NCI-H2107 (cell line): ENCODE data around the gene GUCD1.

Source experiments
- DNase-seq: peaks from one replicate; lab custom pipeline; 2025; lab: John Stamatoyannopoulos, UW

GUCD1 gene

DNA sequence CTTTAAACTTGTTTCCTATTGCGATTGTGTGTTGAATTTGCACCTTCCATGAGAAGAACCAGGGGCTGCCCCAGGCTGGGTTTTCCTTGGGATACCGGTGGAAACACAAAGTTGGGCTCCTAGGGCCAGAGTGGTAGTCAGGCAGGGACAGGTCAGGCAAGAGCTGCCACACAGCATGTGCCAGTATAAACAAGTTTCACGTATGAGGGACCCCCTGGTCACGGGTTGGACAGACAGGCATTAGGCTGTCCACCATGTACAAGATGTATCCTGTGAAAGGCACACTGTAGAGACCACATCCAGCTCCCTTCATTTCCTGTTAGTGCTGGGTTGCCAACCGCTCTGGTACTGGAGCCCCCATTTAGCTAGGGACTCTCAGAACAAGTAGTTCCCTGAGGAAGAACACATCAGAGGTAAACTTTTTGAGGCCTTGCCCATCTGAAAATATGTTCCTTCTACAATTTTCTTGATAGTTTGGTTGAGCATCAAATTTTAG is 51.0 kb downstream of the GUCD1 start:
- no peak for DNase-seq

GRCh38 chr22:24503137-24503842 is 51.6 kb downstream of the GUCD1 start:
- no peak for DNase-seq

GRCh38 chr22:24502541-24502940 is 52.4 kb downstream of the GUCD1 start:
- no peak for DNase-seq

DNA sequence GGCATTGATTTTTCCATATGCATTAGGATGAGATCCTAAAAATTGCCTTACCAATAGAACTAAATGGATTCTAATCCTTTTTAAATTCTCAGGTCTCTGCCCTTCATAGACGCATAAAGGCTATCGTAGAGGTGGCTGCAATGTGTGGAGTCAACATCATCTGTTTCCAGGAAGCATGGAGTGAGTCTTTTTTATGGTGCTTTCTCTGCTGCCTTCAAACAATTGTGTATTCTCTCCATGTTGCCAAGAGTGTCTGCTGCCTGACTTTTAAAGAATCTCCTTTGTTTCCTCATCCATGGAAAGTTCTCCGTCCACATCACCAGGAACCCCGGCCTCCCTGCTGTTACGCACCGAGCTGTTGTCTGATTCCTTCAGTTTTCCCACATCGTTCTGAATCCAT is 52.9 kb downstream of the GUCD1 start:
- DNase-seq = no peak

DNA sequence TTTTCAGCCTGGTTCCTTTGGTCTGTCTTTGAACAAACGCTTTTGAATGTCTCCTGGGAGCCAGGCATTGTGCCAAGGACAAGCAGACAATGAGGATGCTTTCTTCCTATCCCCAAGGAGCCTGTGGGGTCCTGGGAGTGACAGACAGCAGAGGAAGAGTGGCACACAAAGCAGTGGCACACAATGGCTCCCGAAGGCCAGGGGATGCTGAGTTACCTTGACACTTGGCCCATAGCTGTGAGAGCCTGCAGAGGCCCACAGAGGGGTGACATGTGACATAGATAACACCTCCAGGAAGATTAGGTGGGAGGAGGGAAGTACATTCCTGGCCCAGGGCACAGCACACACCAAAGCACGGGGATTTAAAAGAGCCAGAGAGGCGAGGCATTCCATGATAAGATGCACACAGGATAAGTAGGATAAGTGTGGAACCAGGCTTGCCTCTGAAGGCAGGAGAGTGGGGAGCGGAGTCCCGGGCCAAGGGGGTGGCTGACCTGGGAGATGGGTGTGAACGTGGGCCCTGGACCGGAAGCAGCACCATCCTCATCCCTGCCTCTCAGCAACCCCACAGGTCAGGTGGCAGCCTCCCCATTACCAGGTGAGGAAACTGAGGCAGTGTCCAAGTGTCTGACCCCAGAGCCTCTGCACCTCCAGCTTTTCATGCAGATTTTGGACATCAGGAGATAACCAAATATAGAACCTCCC is 53.5 kb downstream of the GUCD1 start:
- DNase-seq = no peak

GRCh38 chr22:24500277-24500820 is 54.6 kb downstream of the GUCD1 start:
- DNase-seq = no peak

DNA sequence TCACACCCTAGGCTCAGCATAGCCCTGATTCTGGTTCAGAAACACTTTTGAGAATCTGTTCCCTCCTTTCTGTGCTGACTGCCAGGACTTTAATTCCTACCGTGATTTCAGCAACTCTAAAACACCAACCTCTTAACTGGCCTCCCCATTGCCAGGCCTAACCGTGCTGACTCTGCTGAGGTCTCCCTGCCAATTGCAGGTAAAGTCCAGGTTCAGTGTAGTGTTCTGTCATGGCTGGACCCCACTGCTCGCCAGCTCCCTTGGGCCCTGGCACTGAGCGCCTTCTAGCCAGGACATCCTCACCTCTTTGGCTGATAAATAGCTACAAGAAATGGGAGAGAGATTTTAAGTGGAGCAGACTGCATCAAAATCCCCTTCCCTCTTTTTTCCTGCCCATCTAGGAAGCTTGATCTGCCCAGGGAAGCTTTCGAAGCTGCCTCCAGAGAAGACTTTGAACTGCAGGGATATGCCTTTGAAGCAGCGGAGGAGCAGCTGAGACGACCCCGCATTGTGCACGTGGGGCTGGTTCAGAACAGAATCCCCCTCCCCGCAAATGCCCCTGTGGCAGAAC is 55.1 kb downstream of the GUCD1 start:
- no peak for DNase-seq

GRCh38 chr22:24498824-24499223 is 56.1 kb downstream of the GUCD1 start:
- DNase-seq = no peak

GRCh38 chr22:24497841-24498258 is 57.1 kb downstream of the GUCD1 start:
- no peak for DNase-seq

DNA sequence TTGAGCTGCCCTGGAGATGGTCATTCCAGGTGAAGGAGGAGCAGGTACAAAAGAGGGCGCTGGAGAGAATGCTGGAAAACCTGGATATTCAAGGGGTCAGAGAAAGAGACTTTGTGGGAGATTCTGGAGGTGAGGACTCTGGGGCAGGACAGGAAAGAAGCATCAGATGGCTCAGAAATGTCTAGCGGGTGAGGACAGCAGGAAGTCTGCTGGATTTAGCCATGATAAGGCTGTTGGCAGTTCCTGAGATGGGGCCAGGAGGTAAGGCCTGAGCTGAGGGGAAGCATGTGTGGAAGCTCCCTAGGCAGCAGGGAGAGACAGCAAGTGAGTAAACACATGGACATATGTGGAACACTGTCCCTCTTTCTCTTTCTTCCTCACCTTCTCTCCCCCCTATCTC is 58.3 kb downstream of the GUCD1 start:
- DNase-seq = no peak

DNA sequence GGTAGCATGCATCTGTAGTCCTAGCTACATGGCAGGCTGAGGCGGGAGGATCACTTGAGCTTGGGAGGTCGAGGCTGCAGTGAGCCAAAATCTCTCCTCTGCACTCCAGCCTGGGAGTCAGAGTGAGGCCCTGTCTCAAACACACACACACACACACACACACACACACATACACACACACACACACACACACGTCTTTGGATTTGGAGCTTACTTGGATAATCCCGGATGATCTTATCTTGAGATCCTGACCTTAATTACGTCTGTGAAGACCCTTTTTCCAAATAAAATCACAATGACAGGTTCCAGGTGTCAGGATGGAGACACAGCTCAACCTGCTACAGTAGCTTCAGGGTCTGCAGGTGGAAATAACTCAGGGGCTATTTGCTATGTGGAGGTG is 58.7 kb downstream of the GUCD1 start:
- no peak for DNase-seq

GRCh38 chr22:24495365-24495675 is 59.6 kb downstream of the GUCD1 start:
- no peak for DNase-seq

DNA sequence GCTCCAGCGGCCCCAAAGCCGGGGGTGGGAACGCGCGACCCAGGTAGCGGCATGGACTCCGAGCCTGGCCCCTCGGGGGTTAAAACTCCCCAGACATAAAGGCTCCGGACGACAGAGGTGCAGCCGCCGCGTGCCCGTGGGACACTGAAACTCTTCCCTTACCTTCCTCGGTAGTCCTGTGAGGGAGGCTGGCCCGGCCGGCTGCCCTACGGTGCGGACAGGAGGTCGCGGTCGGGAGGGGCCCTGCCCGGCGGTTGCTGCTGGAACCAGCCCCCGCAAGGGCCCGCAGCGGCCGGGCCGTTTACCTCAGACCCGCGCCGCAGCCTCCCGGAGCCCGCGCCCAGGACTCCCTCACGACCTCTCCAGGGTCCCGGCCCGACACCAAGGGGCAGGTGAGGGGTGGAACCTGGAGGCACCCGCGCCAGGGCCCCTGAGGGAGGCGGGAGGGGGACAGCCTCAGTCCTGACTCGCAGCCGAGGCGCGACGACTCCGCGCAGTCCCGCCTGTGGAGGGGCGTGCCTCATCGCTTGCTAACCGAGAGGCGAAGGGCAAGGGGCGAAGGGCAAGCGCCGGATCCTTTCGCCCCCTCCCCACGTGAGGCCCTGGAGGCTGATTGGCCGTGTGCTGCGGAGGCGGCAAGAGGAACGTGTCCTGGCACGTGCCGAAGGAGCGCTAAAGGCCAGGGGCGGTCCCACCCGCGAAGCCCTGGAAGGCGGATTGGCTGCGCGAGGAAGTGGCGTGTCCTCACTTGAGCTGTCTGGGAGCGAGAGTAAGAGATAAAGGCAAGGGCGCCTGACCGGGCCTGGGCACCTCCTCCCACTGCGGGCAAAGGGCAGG is 60.2 kb downstream of the GUCD1 start, which contains the start of gene UPB1:
Gene UPB1, plus strand, starts transcription at position 805 of the 837 bp plus-strand sequence. CDS start 72 bp downstream, outside the sequence.
- no peak for DNase-seq

DNA sequence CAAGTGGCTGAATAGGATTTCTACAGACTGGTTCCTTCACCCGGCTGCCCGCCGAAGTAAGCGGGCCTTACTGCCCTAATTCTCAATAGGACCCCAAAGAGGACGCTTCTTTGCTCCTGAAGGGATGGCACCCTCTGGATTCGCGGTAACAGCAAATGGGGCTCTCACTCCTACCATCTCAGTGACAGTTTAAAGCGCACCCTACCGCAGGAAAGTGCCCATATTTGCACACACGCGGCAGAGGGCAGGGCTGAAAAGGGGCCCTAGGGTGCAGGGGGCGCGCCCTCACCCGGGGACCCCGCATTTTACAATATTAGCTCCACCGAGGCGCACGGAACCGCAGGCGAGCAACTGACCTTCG is 60.8 kb downstream of the GUCD1 start:
- no peak for DNase-seq

DNA sequence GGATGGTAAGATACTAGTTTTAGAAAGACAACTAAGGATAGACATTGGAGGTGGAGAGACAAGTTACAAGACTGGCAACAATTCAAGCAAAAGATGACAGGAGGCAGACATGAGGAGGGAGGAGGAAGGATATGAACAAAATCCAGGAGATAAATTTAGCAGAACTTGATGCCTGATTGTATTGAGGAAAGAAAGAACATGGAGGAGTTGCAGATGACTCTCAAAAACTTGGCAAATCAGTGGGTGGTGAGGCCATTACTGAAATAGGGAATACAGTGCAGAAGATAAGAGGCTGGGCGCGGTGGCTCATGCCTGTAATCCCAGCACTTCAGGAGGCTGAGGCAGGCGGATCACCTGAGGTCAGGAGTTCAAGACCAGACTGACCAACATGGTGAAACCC is 62.5 kb downstream of the GUCD1 start:
- no peak for DNase-seq
